Glutamatergic neuron (in vitro differentiated cells): ENCODE data around the gene RDM1. TPM values are rescaled to one million over a fixed set of nuclear protein-coding genes. Genes with fewer than 3 reads are reported as not detected.

ENCODE experiments used
- DNase-seq: peaks from one replicate; pipeline ENCODE4 v3.0.0; 2022
- H3K27ac Mint-ChIP-seq: one replicate; pipeline ENCODE4 v1.8.0; 2020; ENCODE audit warnings: mild to moderate bottlenecking, mixed read lengths, inconsistent platforms; ENCODE audit not compliant: unreplicated experiment
- H3K27me3 Mint-ChIP-seq: one replicate; pipeline ENCODE4 v1.8.0; 2020; ENCODE audit warnings: mild to moderate bottlenecking, moderate library complexity, mixed read lengths, inconsistent platforms; ENCODE audit not compliant: unreplicated experiment
- H3K36me3 Mint-ChIP-seq: one replicate; pipeline ENCODE4 v1.8.0; 2020; ENCODE audit warnings: mild to moderate bottlenecking, mixed read lengths, inconsistent platforms; ENCODE audit not compliant: unreplicated experiment
- H3K4me1 Mint-ChIP-seq: one replicate; pipeline ENCODE4 v1.8.0; 2020; ENCODE audit warnings: mild to moderate bottlenecking, low read depth, mixed read lengths, inconsistent platforms; ENCODE audit not compliant: unreplicated experiment
- H3K4me3 Mint-ChIP-seq: one replicate; pipeline ENCODE4 v1.8.0; 2020; ENCODE audit warnings: mild to moderate bottlenecking, mixed read lengths, inconsistent platforms; ENCODE audit not compliant: unreplicated experiment
- H3K9me3 Mint-ChIP-seq: one replicate; pipeline ENCODE4 v1.8.0; 2020; ENCODE audit warnings: mild to moderate bottlenecking, moderate library complexity, mixed read lengths, inconsistent platforms; ENCODE audit not compliant: unreplicated experiment
- total RNA-seq: library from RNA; stranded (reverse); fragmentation: NEBNext Ultra II Directional; extraction: Animal tissue kit (Norgen Biotek cat#: 25700); gene quantifications from one replicate; pipeline ENCODE4 v1.2.1, GENCODE V29; 2021; ENCODE audit not compliant: unreplicated experiment
- TF ChIP-seq, protein P1 (sequence below): fragments of 200-600 bp; sonication (generic); IDR thresholded peaks from one replicate; pipeline ENCODE4 v1.5.0; 2021; ENCODE audit not compliant: partially characterized antibody, unreplicated experiment

Gene RDM1
- total RNA-seq, 1 donor from 2014 or later, result not detected

DNA sequence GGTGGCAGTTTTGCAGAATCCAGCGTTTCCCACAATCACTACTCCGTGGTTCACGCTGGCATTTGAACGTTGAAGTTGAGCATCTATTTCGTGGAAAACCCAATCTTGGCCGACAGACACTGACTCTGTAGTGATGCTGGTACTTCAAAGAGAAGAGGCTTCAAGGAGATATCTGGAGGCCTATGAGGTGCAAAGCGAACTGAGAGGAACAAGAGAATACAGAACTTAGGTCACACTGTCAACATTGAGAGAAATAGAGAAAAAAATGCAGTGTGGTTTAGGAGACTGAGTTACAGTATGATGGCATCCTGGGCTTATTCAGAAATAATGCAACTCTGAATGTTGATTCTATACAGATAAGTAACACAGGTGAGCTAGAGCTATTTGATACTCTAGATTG, 34.7 kb upstream of the RDM1 start:
- Mint-ChIP-seq H3K4me1 (no peaks in the 10 kb centered on the region), H3K27me3 (no peaks in the 10 kb centered on the region), H3K36me3 (no peaks in the 10 kb centered on the region), H3K4me3 (no peak overlapping the region), H3K9me3 (peaks cover 2% of the 10 kb centered on the region), H3K27ac (no peak overlapping the region)
- no peak for DNase-seq
- TF ChIP-seq, protein P1, sequence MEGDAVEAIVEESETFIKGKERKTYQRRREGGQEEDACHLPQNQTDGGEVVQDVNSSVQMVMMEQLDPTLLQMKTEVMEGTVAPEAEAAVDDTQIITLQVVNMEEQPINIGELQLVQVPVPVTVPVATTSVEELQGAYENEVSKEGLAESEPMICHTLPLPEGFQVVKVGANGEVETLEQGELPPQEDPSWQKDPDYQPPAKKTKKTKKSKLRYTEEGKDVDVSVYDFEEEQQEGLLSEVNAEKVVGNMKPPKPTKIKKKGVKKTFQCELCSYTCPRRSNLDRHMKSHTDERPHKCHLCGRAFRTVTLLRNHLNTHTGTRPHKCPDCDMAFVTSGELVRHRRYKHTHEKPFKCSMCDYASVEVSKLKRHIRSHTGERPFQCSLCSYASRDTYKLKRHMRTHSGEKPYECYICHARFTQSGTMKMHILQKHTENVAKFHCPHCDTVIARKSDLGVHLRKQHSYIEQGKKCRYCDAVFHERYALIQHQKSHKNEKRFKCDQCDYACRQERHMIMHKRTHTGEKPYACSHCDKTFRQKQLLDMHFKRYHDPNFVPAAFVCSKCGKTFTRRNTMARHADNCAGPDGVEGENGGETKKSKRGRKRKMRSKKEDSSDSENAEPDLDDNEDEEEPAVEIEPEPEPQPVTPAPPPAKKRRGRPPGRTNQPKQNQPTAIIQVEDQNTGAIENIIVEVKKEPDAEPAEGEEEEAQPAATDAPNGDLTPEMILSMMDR, result no peak

DNA sequence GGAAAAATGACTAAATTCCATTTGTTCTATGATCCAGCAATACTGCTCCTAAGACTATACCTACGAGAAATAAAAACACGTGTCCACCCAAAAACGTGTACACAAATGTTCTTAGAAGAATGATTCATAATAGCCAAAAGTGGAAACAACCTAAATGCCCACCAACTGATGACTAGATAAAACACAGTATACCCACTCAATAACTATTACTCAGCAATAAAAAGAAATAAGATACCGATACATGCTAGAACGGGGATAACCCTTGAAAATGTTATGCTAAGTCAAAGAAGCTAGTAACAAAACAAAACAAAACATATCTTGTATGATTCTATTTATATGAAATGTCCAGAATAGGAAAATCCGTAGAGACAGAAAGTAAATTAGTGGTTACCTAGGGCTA, 33.1 kb upstream of the RDM1 start:
- H3K27ac Mint-ChIP-seq, result no peak overlapping the region
- H3K27me3 Mint-ChIP-seq, result no peaks in the 10 kb centered on the region
- no peak overlapping the region for H3K4me3 Mint-ChIP-seq
- DNase-seq, result no peak
- TF ChIP-seq, protein P1, result no peak
- H3K36me3 Mint-ChIP-seq, result no peaks in the 10 kb centered on the region
- H3K4me1 Mint-ChIP-seq, result no peaks in the 10 kb centered on the region
- H3K9me3 Mint-ChIP-seq, result peaks cover 2% of the 10 kb centered on the region

DNA sequence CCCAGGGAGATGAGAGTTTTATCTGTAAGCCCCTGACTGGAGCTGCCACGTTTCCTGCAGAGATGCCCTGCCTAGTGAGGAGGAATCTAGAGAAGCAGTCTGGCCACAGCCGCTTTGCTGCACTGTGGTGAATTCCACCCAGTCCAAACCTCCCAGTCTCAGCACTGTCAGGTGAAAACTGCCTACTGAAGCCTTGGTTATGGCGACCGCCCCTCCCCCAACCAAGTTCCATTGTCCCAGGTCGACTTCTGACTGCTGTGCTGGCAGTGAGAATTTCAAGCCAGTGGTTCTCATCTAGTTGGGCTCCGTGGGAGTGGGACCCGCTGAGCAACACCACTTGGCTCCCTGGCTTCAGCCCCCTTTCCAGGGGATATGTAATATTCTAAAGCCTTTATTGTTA, 23.1 kb upstream of the RDM1 start:
- no peak overlapping the region for H3K4me3 Mint-ChIP-seq
- DNase-seq, result no peak
- H3K4me1 Mint-ChIP-seq, result no peaks in the 10 kb centered on the region
- no peaks in the 10 kb centered on the region for H3K9me3 Mint-ChIP-seq
- TF ChIP-seq, protein P1, result no peak
- H3K27me3 Mint-ChIP-seq, result peaks cover 5% of the 10 kb centered on the region
- H3K27ac Mint-ChIP-seq, result no peak overlapping the region
- H3K36me3 Mint-ChIP-seq, result no peaks in the 10 kb centered on the region

DNA sequence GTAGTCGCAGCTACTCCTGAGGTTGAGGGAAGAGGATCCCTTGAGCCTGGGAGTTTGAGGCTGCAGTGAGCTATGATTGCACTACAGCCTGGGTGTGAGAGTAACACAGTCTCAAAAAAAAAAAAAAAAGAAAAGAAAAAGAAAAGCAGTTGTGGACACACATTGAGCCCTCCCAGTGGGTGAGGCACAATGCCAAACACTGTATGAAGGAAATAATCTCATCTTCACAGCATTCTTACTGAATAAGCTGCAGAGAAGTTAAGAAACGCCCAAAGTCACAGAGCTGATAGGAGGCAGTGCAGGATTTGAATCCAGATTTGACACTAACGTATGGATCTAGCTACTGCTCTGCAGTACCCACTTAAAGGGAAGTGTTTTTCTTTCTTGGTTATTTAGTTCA, 18.8 kb upstream of the RDM1 start:
- H3K4me1 Mint-ChIP-seq, result no peaks in the 10 kb centered on the region
- H3K36me3 Mint-ChIP-seq, result no peaks in the 10 kb centered on the region
- H3K9me3 Mint-ChIP-seq, result no peaks in the 10 kb centered on the region
- no peak for DNase-seq
- H3K27ac Mint-ChIP-seq, result no peak overlapping the region
- H3K4me3 Mint-ChIP-seq, result no peak overlapping the region
- peaks cover 2% of the 10 kb centered on the region for H3K27me3 Mint-ChIP-seq
- TF ChIP-seq, protein P1, result no peak

DNA sequence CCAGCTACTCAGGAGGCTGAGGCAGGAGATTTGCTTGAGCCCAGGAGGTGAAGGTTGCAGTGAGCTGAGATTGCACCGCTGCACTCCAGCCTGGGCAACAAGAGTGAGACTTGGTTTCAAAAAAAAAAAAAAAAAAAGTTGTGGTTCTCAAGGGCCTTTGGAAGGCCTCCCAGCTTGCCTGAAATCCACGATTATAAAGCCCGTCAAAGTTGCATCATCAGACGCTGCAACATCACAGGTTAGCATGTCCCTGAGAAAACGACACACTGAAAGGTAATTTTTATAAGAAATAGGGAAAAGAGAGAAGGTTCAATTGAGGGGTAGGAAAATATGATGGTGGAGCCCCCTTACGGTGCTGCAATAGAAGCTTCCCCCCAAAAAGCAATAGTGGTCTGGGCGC, 17.5 kb upstream of the RDM1 start:
- no peaks in the 10 kb centered on the region for H3K9me3 Mint-ChIP-seq
- no peaks in the 10 kb centered on the region for H3K36me3 Mint-ChIP-seq
- no peak overlapping the region for H3K4me3 Mint-ChIP-seq
- no peaks in the 10 kb centered on the region for H3K4me1 Mint-ChIP-seq
- H3K27ac Mint-ChIP-seq, result no peak overlapping the region
- peaks cover 4% of the 10 kb centered on the region for H3K27me3 Mint-ChIP-seq
- TF ChIP-seq, protein P1, result no peak
- no peak for DNase-seq
